Osteoblast (primary cell): ENCODE measurements around the gene SLC25A21. TPM values are rescaled to one million over a fixed set of nuclear protein-coding genes. Genes with fewer than 3 reads are reported as not detected.
A peak's percentile ranks its signal among the peaks of the same experiment; 100 is the strongest.

Experiments
- DNase-seq: peaks from one replicate; pipeline ENCODE4 v3.0.0; 2011; ENCODE audit warnings: low spot score, mixed read lengths; ENCODE audit not compliant: insufficient read length; ENCODE audit errors: missing footprints
- H2AFZ ChIP-seq: 2 replicates; pipeline ENCODE4 v1.6.0; 2011; ENCODE audit warnings: mild to moderate bottlenecking, low read length
- H3K27ac ChIP-seq: 2 replicates; pipeline ENCODE4 v1.5.1; 2011; ENCODE audit warnings: mild to moderate bottlenecking, low read depth, low read length, moderate library complexity
- H3K27me3 ChIP-seq: 2 replicates; pipeline ENCODE4 v1.6.0; 2012; ENCODE audit warnings: mild to moderate bottlenecking, control low read depth, inconsistent platforms, low read length, moderate library complexity; ENCODE audit not compliant: insufficient read depth
- H3K36me3 ChIP-seq: 2 replicates; pipeline ENCODE4 v1.5.1; 2011; ENCODE audit warnings: mild to moderate bottlenecking, low read length, control low read depth, moderate library complexity; ENCODE audit not compliant: insufficient read depth
- H3K4me1 ChIP-seq: 2 replicates; pipeline ENCODE4 v1.5.1; 2011; ENCODE audit warnings: mild to moderate bottlenecking, low read length, control low read depth, moderate library complexity; ENCODE audit not compliant: insufficient read depth
- H3K4me2 ChIP-seq: 2 replicates; pipeline ENCODE4 v1.6.0; 2011; ENCODE audit warnings: mild to moderate bottlenecking, low read length; ENCODE audit not compliant: insufficient read depth
- H3K4me3 ChIP-seq: fragments of 200-600 bp; sonication (generic); 3 replicates; pipeline ENCODE4 v1.5.1; 2012; ENCODE audit warnings: mild to moderate bottlenecking, low read length, inconsistent platforms; ENCODE audit not compliant: insufficient read depth
- H3K79me2 ChIP-seq: 2 replicates; pipeline ENCODE4 v1.6.0; 2012; ENCODE audit warnings: mild to moderate bottlenecking, low read length, control low read depth, inconsistent platforms; ENCODE audit not compliant: insufficient read depth
- H3K9me3 ChIP-seq: 2 replicates; pipeline ENCODE4 v1.5.1; 2011; ENCODE audit warnings: low read depth, low read length, control low read depth
- H4K20me1 ChIP-seq: 2 replicates; pipeline ENCODE4 v1.6.0; 2012; ENCODE audit warnings: mild to moderate bottlenecking, low read length, control low read depth; ENCODE audit not compliant: insufficient read depth
- CTCF ChIP-seq: IDR thresholded peaks from 2 replicates; pipeline ENCODE4 v1.5.1; 2011; ENCODE audit warnings: mild to moderate bottlenecking, low read depth, low read length, moderate library complexity; ENCODE audit errors: extremely low read depth
- total RNA-seq: library from RNA; depleted of rRNA; stranded (reverse); fragments of >200 nt; gene quantifications from 2 replicates; pipeline ENCODE4 v1.2.3, GENCODE V29; 2012

SLC25A21 gene
- total RNA-seq, 1 donor, result 0.72 TPM

- Histone ChIP-seq H4K20me1 (no peaks in the 10 kb centered on the region), H3K9me3 (no peaks in the 10 kb centered on the region), H3K4me2 (no peak overlapping the region), H3K27me3 (no peaks in the 10 kb centered on the region), H3K79me2 (no peaks in the 10 kb centered on the region), H3K36me3 (no peaks in the 10 kb centered on the region), H3K4me1 (peaks cover 16% of the 10 kb centered on the region), H3K4me3 (no peak overlapping the region), H3K27ac (no peak overlapping the region), H2AFZ (peak overlapping the region; percentile 76)
- TF ChIP-seq CTCF, result no peak
- DNase-seq, result no peak
These were observed 195.8 kb downstream of the SLC25A21 start for GRCh38 chr14:36976571-36977023.

GRCh38 chr14:36975834-36976233, 196.6 kb downstream of the SLC25A21 start:
- peaks cover 16% of the 10 kb centered on the region for H3K4me1 ChIP-seq
- H2AFZ ChIP-seq, result no peak overlapping the region
- H3K36me3 ChIP-seq, result no peaks in the 10 kb centered on the region
- TF ChIP-seq CTCF, result no peak
- H3K9me3 ChIP-seq, result no peaks in the 10 kb centered on the region
- H3K4me2 ChIP-seq, result no peak overlapping the region
- H3K79me2 ChIP-seq, result no peaks in the 10 kb centered on the region
- DNase-seq, result no peak
- H3K27me3 ChIP-seq, result no peaks in the 10 kb centered on the region
- no peak overlapping the region for H3K4me3 ChIP-seq
- H4K20me1 ChIP-seq, result no peaks in the 10 kb centered on the region
- H3K27ac ChIP-seq, result no peak overlapping the region

GRCh38 chr14:36974985-36975384, 197.4 kb downstream of the SLC25A21 start:
- Histone ChIP-seq H3K79me2 (no peaks in the 10 kb centered on the region), H3K36me3 (no peaks in the 10 kb centered on the region), H3K27ac (no peak overlapping the region), H3K4me1 (peaks cover 16% of the 10 kb centered on the region), H3K4me2 (no peak overlapping the region), H3K4me3 (no peak overlapping the region), H2AFZ (no peak overlapping the region), H3K27me3 (no peaks in the 10 kb centered on the region), H3K9me3 (no peaks in the 10 kb centered on the region), H4K20me1 (no peaks in the 10 kb centered on the region)
- TF ChIP-seq CTCF, result no peak
- no peak for DNase-seq

- no peaks in the 10 kb centered on the region for H4K20me1 ChIP-seq
- peak overlapping the region; percentile 13 for H2AFZ ChIP-seq
- peak overlapping the region; percentile 39 for H3K27ac ChIP-seq
- H3K27me3 ChIP-seq, result no peaks in the 10 kb centered on the region
- peak; percentile 18 for DNase-seq
- H3K4me1 ChIP-seq, result peaks cover 16% of the 10 kb centered on the region
- peak overlapping the region; percentile 31 for H3K4me2 ChIP-seq
- H3K4me3 ChIP-seq, result no peak overlapping the region
- no peaks in the 10 kb centered on the region for H3K9me3 ChIP-seq
- no peaks in the 10 kb centered on the region for H3K36me3 ChIP-seq
- TF ChIP-seq CTCF, result no peak
- H3K79me2 ChIP-seq, result no peaks in the 10 kb centered on the region
These were observed 198.5 kb downstream of the SLC25A21 start for GRCh38 chr14:36973806-36974442.
